Left hindlimb (tissue), 1 donor: ENCODE results near the gene SLC41A1.

Experiments
- DNase-seq: peaks from one replicate; pipeline ENCODE4 v3.0.0-alpha.2; 2018

The SLC41A1 gene

DNA sequence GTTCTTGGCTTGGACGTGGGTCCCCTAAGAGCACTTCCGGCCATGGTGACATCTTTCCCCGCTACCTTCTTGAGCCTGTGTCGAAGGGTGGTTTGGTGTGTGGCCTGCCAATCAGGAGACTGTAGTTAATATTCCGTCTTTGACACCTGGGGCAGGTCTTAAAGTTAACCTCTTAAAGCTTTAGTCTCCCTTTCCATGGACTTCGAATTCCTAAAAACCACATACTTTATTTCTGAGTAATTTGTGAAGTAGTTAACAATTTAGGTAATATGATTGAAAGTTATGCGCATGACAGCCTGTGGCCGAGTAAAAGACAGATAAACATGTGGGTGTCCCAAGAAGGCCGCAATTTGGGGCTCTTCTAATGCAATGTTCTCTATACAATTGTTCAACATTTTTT is 27.6 kb downstream of the SLC41A1 start:
- DNase-seq, result no peak

DNA sequence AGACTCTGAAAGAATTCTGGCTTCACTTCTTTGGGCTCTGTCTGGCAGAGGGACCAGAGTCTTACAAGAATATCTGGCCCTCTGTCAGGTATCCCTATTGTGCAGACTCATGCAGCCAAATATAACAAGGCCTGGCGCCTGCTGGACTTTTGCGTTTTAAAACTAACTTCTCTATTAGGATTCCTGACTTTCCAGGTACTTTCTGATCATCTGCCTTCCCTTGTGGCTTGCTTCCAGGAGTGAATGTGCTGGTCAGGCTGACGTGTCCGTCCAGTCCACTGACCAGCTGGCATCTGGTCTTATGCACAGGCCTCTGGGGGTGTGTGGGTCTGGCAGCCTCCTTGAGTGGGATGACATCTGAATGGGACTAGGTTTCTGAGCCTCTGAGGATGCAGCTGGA is 29.1 kb downstream of the SLC41A1 start:
- DNase-seq, result no peak

DNA sequence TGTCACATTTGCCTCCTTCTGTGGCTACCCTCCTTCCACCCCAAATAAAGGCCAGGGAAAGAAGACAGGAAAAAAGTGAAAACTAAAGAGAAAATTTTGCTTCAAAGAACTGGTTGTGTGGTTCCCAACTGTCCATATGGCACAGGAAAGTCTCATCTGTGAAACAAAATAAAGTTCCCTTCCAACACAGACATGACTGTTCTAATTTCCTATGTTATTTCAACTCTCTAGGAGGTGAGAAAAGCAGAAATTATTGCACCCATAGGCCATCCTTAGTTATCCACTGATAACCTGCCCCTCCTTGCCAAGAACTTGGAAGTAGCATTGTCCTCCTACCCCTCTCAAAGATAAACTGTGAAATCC is 29.6 kb downstream of the SLC41A1 start:
- DNase-seq, result no peak

DNA sequence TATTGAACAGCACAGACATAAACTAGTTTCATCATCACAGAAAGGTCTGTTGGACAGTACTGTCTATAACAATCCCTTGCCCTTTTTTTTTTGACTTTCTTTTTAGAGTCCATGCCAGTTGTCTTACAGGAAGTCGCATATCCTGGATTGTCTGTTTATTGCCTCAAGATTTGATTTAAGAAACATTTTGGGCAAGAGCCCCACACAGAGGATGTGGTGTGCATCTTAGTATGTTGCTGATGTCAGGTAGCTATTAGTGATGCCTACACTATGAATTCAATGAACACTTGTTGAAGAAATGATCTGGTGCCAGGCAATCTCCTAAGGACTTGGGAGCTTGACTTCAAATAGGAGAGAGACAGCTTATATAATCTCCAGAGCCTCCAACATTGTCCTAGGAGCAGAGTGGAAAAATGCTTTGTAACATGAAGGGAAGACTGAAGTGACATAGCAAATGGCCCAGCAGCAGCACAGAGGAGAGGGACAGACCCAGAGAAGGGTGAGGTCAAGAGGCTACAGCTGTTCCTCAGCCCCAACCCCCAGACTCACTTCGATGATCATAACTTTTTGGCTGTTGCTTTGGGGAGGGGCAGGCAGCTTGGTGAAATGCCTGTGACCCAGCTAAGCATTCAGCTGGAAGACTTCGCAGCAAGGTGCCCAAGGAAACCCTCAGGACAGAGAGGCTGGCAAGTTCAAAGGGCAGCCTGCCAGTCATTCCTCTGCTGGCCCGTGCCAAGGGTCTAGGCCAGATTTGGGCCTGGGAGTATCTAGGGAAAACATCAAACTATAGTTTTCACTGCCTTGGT is 30.2 kb downstream of the SLC41A1 start:
- no peak for DNase-seq

DNA sequence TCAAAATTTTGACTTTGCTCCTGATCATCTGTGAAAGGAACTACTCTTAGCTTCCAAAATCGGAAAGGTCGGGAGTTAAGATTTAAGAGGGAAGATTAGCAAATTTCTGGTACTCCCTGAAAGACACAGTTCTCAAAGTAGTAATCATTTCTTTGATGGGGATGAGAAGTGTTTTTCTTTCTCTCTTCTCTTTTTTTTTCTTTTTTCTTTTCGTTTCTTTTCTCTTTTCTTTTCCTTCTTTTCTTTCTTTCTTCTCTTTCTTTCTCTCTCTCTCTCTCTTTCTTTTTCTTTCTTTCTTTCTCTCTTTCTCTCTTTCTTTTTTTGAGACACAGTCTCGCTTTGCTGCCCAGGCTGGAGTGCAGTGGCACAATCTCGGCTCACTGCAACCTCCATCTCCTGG is 32.7 kb downstream of the SLC41A1 start:
- DNase-seq, result no peak

DNA sequence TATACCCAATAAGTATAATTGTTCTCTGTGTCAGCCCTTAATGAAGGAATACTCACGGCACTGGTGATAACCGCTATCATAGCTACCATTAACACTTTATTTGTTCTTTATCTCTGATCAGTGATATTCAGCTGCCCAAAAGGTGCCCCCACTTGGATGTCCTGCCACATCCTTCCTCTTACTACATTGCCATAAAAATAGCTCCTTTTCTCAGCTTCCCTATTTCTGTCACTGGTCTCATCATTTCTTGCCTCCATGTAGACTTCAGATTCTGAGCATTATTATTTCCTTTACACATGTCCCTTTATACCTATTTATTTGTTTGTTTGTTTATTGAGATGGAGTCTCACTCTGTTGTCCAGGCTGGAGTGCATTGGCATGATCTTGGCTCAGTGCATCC is 35.0 kb downstream of the SLC41A1 start:
- DNase-seq, result no peak

DNA sequence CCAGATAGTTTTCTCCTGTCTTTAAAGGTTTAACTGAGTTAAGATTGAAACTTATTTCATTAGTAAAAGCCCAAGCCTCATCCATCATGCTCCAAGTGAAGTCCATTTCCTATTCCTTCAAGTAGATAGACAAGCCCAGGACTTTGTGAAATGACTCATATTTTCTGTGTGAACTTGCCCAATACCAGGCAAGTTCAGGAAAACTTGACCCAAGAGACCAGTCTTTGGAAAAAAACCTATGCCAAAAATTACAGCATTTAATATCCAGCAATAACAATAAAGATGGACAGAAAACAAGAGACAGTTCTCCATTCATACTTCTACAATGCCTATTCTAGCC is 37.3 kb downstream of the SLC41A1 start:
- no peak for DNase-seq

DNA sequence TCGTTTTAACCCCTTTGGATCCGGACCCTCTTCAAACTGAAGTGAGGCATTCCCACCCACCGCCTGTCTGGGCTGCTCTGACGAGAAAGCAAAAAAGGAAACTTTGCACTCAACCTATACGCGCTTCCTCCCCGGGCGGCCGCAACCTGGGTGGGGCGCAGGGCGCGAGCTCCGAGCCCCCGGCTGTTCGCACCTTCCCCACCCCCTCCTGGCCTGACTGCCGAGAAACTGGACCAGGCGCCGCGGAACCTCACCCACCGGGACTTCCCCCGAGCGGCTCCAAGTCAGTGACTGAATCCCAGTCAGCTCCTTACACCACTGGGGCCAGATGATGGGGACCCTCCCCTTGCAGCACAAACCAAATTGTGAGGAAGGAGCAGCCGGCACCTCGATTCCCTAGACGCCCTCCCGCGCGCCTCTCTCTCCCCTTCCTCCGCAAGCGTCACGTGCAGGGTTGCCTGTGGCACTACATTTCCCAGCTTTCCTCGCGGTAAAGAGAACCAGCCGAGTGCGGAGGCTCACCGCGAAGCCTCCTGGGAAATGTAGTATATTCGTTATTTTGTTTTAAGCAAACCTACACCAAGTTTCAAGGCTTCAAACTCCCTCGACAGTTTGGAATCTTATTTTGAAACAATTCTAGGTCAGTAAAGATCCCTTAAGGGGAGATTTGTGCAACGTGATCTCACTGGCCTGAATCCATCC is 37.8 kb downstream of the SLC41A1 start, which contains the start of gene RAB29:
RAB29 (minus strand) TSS at position 468 of the 702 bp plus-strand sequence. CDS start 526 bp downstream, outside the sequence.
- peak; percentile 82 for DNase-seq

DNA sequence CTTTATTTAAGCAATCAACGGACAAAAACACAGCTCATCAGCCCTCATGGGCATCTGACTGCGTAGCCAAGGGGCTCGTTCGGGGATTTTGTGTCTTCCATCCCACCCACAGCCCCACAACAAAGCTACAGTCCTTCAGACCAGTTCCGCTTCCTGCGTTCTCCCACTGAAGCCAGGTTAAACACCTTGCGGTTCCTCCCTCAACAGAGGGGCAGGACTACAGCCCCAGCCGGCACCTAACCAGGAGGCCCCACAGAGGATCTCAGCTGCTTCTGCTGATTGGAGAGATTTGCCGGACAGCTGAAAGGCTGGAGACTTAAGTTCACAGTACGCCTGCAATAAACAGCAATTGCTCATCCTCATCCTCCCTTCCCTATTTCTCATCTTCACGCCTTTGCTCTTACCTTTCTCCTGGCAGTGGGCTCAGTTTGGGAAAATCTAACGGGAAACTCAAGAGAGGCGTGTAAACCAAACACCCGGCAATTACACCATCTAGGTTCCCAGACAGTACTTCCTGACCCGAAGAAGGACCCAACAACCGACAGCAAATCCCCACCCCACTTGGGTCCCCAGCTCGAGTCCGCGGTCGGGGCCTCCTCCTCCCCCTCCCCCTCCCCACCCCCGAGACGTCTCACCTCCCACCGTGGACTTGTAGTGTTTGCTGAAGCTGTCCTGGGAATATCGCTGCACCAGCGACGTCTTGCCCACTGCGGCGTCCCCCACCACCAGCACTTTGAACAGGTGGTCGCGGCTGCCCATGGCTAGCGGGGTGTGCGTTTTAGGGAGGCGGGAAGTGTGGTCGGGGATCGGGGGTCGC is 38.6 kb downstream of the SLC41A1 start:
- peak; percentile 56 for DNase-seq

DNA sequence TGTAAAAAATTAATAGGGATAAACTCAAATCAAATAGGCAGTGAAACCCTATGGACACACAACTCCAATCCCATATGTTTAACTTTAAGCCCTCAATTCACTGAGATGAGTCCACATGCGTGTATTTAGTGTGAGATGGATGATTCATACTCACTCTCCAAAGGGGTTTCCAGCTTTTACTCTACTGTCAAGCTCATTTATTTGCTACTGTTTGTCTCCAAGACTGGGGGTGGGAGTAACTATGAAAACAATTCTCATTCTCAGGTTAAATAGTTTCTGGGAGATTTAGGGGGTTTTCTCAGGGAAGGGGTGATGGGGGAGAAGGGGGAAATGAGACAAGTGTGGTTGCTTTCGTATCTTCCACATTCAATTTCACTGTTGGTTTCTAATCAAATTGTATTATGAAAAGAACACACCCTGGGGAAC is 40.4 kb downstream of the SLC41A1 start:
- no peak for DNase-seq

DNA sequence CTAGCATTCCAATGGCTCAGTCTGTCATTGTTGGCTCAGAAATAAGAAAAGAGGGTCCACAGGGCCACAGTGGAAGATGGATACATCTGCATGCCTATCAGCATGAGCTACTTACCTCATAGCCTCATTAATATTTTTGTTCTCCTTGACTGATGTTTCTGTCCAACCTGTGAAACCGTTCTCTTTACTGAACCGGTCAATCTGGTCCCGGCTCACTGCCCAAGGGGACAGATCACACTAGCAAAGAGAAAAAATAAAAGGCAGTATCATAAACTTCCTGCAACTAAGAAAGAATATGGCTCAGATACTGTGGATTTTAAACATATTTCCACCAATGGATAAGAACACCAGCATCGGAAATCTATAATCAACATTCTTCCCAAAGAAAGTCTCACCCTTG is 42.4 kb downstream of the SLC41A1 start:
- no peak for DNase-seq

DNA sequence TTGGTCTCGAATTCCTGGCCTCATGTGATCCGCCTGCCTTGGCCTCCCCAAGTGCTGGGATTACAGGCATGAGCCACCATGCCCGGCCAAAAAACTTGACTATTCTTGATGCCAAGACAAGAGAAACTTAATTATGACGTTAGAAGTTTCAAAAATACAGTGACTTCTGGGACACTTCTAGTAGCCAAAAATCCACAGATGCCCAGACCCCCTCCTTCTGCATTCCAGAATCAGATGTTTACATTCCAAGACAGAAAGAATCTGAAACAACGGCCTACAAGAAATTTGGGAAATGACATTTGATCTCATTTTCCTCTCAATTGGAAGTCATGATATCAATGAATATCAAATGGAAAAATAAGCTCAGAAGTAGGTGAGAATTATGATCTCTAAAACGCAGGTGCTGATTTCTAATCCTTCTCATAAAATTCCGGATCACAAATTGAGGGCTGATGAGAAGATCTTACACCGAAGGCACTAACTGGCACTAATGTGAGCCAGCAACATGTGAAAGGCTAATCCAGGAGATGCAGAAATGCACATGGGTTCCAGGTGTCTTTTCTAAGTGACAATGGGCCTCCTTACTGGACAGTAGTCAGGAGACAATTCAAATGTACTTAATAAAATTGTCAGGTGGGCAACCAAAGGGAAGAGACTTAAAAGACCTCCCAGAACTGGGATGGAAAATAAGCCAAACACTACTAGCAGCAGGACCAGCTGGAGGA is 43.2 kb downstream of the SLC41A1 start:
- no peak for DNase-seq

DNA sequence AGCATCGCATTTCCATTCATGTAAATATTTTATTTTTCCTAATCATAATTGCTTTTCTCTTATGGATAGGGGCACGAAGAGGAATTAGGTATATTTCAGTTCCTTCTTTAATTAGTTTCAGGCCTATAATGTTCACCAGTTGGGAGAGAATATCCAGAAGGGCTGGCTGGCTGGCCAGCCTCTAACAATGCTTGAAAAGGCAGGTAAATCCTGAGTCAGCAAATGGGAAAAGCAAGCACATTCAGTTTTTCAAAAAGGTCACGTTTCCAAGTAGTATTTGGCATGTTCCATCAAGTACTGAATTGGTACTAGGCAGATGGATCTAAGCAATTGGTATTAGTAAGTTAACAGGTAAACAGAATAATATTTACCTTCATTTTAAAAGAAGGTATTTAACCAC is 45.8 kb downstream of the SLC41A1 start:
- no peak for DNase-seq

DNA sequence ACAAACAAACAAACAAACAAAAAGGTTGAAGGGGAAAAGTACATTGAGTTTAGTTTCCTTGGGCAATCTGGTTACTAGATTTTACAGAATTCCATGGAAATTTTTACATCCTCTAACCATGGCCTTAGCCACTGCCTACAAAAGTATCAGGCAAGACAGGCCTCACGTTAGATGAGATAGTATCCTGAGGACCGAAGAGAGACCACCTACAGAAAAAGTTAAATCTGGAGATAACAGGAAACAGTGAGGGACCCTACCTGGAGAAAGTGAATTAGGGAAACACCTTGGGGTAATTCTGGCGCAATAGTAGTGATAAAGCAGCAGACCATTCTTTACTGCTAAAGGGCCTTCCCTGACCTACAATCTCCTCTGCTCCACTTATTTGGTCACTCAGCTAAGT is 46.4 kb downstream of the SLC41A1 start:
- DNase-seq, result no peak

DNA sequence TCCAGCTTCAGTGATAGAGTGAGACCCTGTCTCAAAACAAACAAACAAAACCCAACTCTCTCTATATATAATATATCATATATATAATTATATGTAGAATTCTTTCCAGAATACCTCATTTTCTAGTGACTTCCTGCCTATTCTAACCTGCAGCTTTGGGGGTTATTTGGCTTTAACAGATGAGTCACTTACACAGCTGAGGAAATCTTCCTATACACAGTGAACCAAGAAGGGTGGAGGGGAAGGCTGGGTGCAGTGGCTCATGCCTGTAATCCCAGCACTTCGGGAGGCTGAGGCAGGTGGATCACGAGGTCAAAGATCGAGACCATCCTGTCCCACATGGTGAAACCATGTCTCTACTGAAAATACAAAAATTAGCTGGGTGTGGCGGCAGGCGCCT is 47.0 kb downstream of the SLC41A1 start:
- no peak for DNase-seq

DNA sequence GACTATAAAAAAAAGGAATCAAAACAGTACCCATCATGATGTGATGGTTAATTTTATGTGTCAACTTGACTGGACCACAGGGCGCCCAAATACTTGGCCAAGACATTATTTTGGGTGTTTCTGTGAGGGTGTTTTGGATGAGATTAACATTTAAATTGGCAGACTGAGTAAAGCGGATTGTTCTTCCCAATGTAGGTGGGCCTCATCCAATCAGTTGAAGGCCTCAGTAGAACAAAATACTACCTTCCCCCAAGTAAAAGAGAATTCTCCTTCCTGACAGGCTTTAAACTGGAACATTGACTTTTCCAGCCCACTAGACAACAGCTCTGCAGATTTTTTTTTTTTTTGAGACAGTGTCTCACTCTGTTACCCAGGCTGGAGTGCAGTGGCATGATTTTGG is 48.4 kb downstream of the SLC41A1 start:
- DNase-seq, result no peak

DNA sequence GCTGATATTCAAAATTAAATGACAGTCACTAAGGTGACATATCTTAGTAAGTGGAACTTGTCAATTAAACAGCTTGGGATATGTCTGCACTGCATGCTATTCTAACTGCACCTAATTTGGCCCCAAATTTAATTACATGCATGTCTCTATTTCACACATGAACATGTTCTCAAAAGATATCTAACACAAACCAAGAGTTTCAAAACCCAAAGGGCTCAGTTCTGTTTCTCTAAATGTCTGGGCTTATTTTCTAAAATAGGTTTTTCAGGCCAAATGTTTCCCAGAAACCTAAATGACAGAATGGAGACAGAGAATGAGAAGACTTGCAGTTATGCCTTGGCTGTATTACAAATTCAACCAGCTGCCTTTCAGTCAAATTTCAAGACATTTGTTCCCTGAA is 49.0 kb downstream of the SLC41A1 start:
- no peak for DNase-seq

DNA sequence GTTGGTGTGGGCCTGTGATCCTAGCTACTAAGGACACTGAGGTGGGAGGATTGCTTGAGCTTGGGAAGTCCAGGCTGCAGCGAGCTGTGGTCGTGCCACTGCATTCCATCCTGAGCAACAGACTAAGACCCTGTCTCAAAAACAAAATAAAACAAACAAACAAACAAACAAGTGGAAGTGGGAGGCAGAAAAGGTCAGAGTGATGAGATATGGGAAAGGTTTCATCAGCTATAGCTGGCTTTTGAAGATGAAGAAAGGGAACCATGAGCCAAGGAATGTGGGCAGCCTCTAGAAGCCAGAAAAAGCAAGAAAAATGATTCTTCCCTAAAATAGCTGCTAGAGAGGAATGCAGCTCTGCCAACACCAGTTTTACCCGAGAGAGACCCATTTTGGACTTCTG is 52.4 kb downstream of the SLC41A1 start:
- no peak for DNase-seq

DNA sequence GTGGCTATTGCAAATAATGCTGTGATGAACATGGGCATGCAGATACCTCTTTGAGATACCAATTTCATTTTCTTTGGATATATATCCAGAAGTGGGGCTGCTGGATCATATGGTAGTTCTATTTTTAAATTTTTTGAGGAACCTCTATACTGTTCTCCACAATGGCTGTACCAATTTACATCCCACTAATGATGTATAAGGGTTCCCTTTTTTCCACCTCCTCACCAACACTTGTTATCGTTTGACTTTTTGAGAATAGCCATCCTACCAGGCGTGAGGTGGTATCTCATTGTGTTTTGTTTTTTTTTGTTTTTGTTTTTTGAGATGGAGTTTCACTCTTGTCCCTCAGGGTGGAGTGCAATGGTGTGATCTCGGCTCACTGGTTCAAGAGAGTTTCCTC is 56.4 kb downstream of the SLC41A1 start:
- no peak for DNase-seq

DNA sequence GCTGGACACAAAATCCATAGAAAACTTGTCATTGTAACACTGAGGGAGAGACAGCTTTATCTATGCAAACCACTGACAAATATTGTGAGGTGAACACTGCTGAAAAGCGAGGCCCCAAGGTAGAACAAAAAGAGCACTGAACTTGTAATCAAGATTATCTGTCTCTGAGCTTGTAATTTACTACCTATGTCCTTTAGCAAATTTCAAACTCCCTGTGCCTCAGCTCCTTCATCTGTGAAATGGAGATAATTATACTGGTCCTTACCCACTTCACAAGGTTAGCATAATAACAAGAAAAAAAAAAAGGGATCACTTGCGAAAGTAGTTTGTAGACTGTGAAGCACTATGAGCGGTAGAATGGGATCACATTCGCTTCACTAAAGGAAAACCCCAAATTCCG is 58.1 kb downstream of the SLC41A1 start:
- DNase-seq, result no peak

DNA sequence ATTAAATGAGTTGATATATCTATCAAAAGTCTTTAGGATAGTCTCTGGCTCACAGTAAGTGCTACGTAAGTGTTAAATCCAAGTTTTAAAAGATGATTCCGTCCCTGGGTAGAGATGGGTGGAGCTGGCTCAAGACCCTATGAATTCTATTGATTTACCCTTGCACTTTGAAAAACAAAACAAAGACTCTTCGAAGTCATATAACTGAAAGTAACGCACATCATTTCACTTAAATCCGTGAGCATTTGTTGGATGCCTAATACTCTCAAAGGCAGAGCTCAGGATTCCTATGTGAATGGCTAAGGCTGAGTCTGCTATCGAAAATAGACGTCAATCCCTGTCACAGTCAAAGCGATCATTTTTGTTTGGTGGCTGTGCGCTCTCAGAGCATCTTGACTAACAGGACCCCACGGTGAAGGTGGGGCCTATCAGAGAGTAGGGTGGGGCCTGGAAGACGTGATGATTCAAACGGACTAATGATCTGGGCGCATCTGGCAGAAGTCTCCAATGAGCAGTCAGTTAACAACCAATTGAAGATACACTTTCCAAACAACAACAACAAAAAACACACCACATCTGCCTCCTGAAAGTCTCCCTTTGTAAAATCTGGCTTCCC is 61.9 kb downstream of the SLC41A1 start:
- DNase-seq, result peak; percentile 40
